ENCODE measurements around the gene JAKMIP3.
A peak's percentile ranks its signal among the peaks of the same experiment; 100 is the strongest.

The JAKMIP3 gene

DNA sequence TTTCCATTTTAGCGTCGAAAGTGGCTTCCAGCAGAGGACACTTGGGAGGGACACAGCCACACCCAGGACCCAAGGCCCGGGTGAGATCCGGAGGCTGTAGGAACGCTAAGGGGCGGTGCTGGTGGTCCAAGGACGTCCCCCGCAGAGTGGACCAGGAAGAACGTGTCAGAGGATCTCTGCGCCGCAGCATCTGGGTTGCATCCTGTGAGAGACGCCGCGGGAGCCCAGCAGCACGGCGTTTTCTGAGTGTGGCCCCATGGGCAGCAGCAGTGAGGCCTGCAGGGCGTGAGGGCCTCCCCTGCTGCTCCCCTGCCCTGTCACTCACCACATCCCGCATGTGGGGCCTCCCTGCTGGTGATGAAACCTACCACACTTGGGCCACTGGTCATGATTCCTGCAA lies 43.5 kb upstream of the JAKMIP3 start:
- Histone ChIP-seq H3K36me3 (ENCODE audit: control insufficient read depth, low read length) (no peaks in the 10 kb centered on the region), H3K79me2 (ENCODE audit: control insufficient read depth, low read length) (no peaks in the 10 kb centered on the region), H3K4me2 (ENCODE audit: low read length) (no peak overlapping the region), H3K4me1 (ENCODE audit: control insufficient read depth, low read length) (no peaks in the 10 kb centered on the region), H3F3A (ENCODE audit: control insufficient read depth, insufficient read depth) (no peaks in the 10 kb centered on the region), H3K9me2 (replicated peaks; ENCODE audit: control insufficient read depth, low read length) (no peaks in the 10 kb centered on the region), H3K9me3 (ENCODE audit: control insufficient read depth, insufficient read depth, low read length) (no peaks in the 10 kb centered on the region), H3K27me3 (ENCODE audit: control insufficient read depth, low read length) (no peaks in the 10 kb centered on the region), H3K27ac (ENCODE audit: low read depth, low read length) (no peak overlapping the region), H3K4me3 (ENCODE audit: low read length) (no peak overlapping the region), H4K20me1 (ENCODE audit: control insufficient read depth, insufficient read depth, low read depth, low read length) (no peaks in the 10 kb centered on the region)
- TF ChIP-seq, protein P1, sequence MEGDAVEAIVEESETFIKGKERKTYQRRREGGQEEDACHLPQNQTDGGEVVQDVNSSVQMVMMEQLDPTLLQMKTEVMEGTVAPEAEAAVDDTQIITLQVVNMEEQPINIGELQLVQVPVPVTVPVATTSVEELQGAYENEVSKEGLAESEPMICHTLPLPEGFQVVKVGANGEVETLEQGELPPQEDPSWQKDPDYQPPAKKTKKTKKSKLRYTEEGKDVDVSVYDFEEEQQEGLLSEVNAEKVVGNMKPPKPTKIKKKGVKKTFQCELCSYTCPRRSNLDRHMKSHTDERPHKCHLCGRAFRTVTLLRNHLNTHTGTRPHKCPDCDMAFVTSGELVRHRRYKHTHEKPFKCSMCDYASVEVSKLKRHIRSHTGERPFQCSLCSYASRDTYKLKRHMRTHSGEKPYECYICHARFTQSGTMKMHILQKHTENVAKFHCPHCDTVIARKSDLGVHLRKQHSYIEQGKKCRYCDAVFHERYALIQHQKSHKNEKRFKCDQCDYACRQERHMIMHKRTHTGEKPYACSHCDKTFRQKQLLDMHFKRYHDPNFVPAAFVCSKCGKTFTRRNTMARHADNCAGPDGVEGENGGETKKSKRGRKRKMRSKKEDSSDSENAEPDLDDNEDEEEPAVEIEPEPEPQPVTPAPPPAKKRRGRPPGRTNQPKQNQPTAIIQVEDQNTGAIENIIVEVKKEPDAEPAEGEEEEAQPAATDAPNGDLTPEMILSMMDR (IDR thresholded peaks at IDR 0.05; ENCODE audit: low read depth, low read length, poor library complexity, severe bottlenecking) = no peak
- no peak for TF ChIP-seq EZH2phosphoT487 (IDR thresholded peaks at IDR 0.05; ENCODE audit: borderline replicate concordance, low read length)

DNA sequence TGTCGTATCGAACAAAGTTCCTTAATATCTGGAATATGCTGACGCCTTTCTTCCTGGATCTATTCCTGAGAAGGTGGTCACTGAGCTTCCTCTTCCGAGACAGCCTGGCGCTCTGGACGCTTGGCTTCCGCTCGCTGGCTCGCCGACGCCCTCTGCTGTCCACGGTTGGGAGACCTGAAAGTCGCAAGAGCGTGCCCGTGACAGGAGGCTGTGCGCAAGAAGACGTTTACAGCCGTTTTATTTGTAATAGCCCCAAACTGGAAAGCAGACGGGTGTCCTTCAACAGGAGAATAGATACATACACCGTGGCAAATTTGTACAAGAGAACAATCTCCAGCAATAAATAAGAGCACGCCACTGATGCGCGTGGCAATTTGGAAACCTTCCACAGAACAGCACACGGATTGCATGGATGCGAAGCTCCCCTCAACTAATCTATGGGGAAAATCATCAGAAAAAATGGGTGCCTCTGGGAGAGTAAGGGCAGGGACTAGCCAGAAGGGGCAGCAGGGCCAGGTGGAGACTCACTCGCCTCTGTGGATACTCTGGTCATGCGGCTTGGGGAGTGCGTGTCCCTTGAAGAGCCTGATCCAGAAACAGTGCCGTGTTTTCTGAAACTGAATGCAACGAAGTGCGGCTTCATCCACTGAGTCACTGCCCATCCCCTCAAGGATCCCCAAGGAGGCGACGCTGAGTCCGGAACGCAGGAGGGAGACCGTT lies 42.5 kb upstream of the JAKMIP3 start:
- H3K4me1 ChIP-seq (ENCODE audit: control insufficient read depth, low read length) = no peaks in the 10 kb centered on the region
- no peak overlapping the region for H3K27ac ChIP-seq (ENCODE audit: low read depth, low read length)
- peaks cover 2% of the 10 kb centered on the region; the same call in 1 of the 2 replicates for H3K27me3 ChIP-seq (ENCODE audit: control insufficient read depth, low read length)
- no peaks in the 10 kb centered on the region for H3K79me2 ChIP-seq (ENCODE audit: control insufficient read depth, low read length)
- no peaks in the 10 kb centered on the region for H3K9me2 ChIP-seq (replicated peaks; ENCODE audit: control insufficient read depth, low read length)
- H3K9me3 ChIP-seq (ENCODE audit: control insufficient read depth, insufficient read depth, low read length) = no peaks in the 10 kb centered on the region
- H3K4me3 ChIP-seq (ENCODE audit: low read length) = no peak overlapping the region
- no peaks in the 10 kb centered on the region for H4K20me1 ChIP-seq (ENCODE audit: control insufficient read depth, insufficient read depth, low read depth, low read length)
- no peaks in the 10 kb centered on the region for H3F3A ChIP-seq (ENCODE audit: control insufficient read depth, insufficient read depth)
- H3K36me3 ChIP-seq (ENCODE audit: control insufficient read depth, low read length) = no peaks in the 10 kb centered on the region
- H3K4me2 ChIP-seq (ENCODE audit: low read length) = no peak overlapping the region
- TF ChIP-seq, protein P1 (IDR thresholded peaks at IDR 0.05; ENCODE audit: low read depth, low read length, poor library complexity, severe bottlenecking) = peak; percentile 82
- no peak for TF ChIP-seq EZH2phosphoT487 (IDR thresholded peaks at IDR 0.05; ENCODE audit: borderline replicate concordance, low read length)

DNA sequence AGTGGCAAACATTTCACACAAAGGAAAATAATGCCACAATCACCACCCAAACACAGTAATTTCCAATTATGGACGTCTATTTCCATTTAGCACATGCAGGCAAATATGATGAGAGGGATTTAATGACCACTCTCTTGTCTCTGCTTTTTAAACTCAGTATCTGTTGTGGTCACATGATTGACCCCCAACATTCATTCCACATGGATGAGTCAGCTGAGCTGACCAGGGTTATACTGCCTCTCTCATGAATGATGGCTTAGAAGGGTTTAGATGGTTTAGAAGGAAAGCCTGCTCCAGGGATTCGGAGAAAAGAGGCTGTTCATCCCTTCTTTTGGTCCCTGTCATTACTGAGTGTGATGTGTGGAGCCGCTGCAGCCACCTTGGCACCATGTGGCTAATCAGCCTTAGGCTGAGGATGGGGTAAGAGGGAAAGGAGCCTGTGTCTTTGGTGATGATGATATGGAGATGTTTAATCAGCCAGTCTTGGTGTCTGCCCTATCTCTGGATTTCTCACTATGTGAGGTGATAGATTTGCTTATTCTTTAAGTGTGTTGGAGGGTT lies 38.2 kb upstream of the JAKMIP3 start:
- no peaks in the 10 kb centered on the region for H3F3A ChIP-seq (ENCODE audit: control insufficient read depth, insufficient read depth)
- H4K20me1 ChIP-seq (ENCODE audit: control insufficient read depth, insufficient read depth, low read depth, low read length) = no peaks in the 10 kb centered on the region
- H3K9me2 ChIP-seq (replicated peaks; ENCODE audit: control insufficient read depth, low read length) = no peaks in the 10 kb centered on the region
- no peak overlapping the region for H3K4me2 ChIP-seq (ENCODE audit: low read length)
- no peaks in the 10 kb centered on the region for H3K36me3 ChIP-seq (ENCODE audit: control insufficient read depth, low read length)
- no peaks in the 10 kb centered on the region for H3K9me3 ChIP-seq (ENCODE audit: control insufficient read depth, insufficient read depth, low read length)
- H3K27me3 ChIP-seq (ENCODE audit: control insufficient read depth, low read length) = peaks cover 2% of the 10 kb centered on the region; the same call in 1 of the 2 replicates
- H3K4me3 ChIP-seq (ENCODE audit: low read length) = no peak overlapping the region
- no peak overlapping the region for H3K27ac ChIP-seq (ENCODE audit: low read depth, low read length)
- H3K4me1 ChIP-seq (ENCODE audit: control insufficient read depth, low read length) = no peaks in the 10 kb centered on the region
- TF ChIP-seq EZH2phosphoT487 (IDR thresholded peaks at IDR 0.05; ENCODE audit: borderline replicate concordance, low read length) = no peak
- TF ChIP-seq, protein P1 (IDR thresholded peaks at IDR 0.05; ENCODE audit: low read depth, low read length, poor library complexity, severe bottlenecking) = no peak
- no peaks in the 10 kb centered on the region for H3K79me2 ChIP-seq (ENCODE audit: control insufficient read depth, low read length)

Data from DOHH2 (cell line).